GM21367 (cell line): ENCODE measurements around the gene CCDC7.
"Not testable (repeated sequence)": the region's sequence is repeated elsewhere in the genome, so short reads cannot be mapped to it uniquely, and the experiment has no call there.

Source experiments
- ATAC-seq: cut with Tn5 transposase; IDR thresholded peaks from one replicate; pipeline ENCODE4 v1.9.1; 2021; ENCODE audit not compliant: unreplicated experiment

Gene CCDC7

GRCh38 chr10:32687546-32687945 is 241.6 kb downstream of the CCDC7 start:
- no peak for ATAC-seq

DNA sequence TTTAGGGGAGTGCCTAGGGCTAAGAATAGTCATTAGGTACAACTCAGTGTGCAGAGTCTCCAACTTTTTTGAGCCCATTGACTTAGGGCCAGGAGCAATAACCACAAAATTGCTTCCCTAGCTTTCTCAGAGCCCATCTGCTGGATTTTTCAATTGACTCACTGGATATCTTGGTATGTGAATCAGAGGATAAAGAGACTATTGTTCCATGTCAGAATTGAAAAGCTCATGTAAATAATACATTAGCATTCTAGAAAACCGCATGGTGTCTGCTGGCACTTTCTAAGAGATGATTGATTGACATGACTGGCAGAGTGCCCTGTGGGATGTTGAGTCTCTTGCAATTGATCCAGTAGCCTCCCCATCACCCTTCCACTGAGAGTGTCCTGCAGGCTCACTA is 246.2 kb downstream of the CCDC7 start:
- ATAC-seq: no peak

DNA sequence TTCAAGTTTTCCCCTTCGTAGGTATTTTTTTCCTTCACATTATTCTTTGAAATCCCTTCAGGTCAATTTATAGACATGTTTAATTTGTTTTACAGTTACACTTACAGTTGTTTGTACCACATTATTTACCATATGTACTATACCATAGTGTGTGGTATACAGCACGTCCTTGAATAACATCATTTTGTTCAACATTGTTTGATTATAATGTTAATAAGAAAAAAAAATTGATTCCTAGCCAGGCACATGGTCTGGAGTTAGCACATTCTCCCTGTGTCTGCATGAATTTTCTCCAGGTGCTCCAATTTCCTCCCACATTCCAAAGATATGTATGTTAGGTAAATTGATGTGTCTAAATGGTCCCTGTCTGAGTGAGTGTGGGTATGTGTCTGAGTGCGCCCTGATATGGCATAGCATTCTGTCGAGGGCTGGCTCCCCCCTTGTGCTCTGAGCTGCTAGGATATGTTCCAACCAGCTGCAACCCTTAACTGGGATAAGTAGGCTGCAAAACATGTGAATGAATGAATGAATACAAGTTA is 247.6 kb downstream of the CCDC7 start:
- no peak for ATAC-seq

GRCh38 chr10:32699683-32700082 is 253.7 kb downstream of the CCDC7 start:
- ATAC-seq: not testable (repeated sequence)

DNA sequence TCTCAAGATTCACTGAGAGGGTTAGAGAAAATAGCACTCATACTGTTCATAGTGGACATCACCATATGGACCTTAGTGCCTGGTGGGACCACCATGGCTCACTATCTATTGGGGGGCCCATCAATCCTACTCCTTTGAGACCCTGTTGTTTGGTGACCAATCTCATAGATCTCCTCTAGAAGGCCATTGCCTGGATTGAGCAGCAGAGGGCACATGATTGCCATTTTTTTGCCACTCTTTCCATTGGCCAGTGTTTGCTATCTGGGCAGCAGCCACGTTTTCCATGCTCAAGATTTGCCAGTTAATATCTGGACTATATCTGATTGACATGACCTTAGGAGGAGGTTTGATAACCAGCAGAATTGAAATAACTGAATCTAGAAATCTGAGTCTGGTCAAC is 267.6 kb downstream of the CCDC7 start:
- no peak for ATAC-seq

DNA sequence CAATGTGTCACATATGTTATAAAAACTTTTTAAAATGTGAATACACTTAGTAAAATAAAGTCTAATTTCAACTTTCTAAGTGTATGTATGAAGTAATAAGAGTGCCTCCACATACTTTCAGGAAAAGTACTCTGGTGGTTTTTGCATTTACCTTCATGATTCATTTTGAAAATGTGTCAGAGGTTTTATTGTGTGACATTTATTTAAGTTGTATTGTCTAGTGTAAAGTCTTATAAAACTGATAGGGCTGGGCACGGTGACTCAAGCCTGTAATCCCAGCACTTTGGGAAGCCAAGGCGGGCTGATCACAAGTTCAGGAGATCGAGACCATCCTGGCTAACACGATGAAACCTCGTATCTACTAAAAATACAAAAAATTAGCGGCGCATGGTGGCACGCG is 285.6 kb downstream of the CCDC7 start:
- no peak for ATAC-seq

- ATAC-seq: no peak
Observed at GRCh38 chr10:32738958-32739357, 293.0 kb downstream of the CCDC7 start.

DNA sequence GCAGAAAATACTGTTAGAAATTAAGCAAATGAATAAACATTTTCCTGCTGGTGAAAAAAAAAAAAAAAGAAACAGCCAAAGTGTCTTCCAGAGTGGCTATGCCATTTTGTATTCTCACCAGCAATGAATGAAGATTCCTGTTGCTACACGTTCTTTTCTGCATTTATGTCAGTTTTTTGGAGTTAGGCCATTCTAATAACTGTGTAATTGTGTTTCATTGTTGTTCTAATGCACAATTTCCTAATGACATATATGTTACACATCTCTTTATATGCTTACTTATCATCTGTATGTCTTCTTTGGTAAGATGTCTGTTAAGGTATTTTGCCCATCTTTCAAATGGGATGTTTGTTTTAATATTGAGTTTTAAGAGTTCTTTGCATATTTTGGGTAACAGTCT is 298.4 kb downstream of the CCDC7 start:
- no peak for ATAC-seq

DNA sequence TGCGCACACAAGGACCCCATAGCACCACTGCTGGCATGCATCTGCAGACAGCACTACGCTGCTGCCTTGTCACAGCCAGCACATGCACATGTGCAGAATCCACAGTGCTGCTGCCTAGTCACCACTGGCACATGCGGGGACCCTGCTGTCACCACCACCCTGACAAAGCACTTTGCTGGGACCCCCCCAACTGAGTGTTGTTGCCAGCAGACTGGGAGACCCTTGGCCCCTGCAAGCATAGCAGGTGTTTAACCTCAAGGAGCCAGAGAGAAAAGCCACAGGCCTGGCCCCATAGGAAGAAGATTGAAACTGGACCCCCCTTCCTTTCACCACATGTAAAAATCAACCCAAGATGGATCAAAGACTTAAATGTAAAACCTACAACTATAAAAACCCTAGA is 300.9 kb downstream of the CCDC7 start:
- ATAC-seq: no peak

DNA sequence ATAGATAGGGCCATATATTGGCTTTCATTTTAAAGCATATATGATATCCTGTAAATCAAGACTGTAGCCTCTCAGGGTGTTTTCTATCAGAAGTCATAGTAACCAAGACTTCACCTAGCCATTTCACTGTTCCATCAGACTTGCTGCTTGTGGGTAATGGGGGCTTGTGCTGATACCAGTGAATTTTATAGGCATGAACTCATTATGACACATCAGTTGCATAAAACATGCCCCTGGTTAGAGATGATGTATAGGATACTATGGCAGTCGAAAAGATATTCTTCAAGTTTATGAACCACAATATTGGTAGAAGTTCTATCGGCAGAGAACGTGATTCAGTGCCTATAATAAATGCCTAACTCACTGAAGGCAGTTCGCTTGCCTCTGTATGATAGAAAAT is 305.6 kb downstream of the CCDC7 start:
- no peak for ATAC-seq

- not testable (repeated sequence) for ATAC-seq
Observed at GRCh38 chr10:32754900-32755299, 309.0 kb downstream of the CCDC7 start.

- ATAC-seq: no peak
Observed at GRCh38 chr10:32771217-32771616, 325.3 kb downstream of the CCDC7 start.

GRCh38 chr10:32773105-32773504 is 327.2 kb downstream of the CCDC7 start:
- ATAC-seq: no peak

DNA sequence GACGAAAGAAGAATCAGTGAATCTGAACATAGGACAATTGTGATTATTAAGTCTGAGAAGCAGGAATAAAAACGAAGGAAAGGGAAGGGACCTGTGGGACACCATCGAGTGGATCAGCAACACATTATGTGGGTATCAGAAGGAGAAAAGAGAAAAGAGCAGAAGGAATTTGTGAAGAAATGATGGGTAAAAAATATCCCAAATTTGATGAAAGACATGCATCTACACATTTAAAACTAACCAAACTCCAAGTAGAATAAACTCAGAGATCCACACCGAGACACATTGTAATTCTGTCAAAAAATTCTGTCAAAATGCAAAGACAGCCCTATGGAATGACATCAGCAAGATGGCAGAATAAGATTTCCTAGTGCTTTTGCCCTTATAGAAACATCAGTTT is 341.0 kb downstream of the CCDC7 start:
- ATAC-seq: no peak

- ATAC-seq: no peak
Observed at GRCh38 chr10:32787690-32788284, 341.8 kb downstream of the CCDC7 start.

DNA sequence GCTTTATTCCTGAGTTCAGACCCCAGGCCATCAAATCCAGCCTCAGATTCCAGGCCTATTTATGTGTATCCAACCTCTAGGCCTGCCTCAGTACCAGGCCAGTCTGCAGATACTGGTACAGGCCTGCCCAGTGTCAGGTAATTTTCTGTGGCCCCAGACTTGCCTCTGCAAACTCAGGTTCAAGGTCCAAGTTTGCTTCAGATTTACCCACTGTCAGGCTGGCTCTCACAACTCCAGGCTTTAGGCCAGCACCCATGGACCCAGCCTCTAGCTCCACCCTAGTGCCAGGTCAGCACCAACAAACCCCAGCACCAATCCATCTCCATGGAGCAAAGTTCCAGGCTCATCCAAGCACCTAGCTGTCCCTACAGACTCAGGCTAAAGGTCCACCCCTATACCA is 342.4 kb downstream of the CCDC7 start:
- no peak for ATAC-seq

DNA sequence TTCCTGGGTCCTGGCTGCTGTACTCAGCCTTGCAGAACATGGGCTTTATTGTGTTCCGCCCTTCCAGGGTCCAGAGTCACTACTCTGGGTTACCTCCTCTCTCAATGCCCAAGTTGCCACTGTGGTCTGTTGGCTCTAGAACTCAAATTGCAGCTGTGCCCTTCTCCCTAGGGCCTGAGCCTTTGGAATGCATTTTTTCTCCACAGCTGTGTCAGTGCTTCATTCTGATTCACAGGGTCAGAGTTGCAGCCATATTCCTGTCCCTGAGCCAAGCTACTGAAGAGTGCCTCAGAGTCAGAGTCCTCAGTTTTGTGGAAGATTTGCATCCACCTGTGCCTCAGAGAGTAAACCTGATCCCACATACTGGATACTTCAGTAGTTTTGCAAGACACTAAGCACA is 344.5 kb downstream of the CCDC7 start:
- ATAC-seq: no peak

DNA sequence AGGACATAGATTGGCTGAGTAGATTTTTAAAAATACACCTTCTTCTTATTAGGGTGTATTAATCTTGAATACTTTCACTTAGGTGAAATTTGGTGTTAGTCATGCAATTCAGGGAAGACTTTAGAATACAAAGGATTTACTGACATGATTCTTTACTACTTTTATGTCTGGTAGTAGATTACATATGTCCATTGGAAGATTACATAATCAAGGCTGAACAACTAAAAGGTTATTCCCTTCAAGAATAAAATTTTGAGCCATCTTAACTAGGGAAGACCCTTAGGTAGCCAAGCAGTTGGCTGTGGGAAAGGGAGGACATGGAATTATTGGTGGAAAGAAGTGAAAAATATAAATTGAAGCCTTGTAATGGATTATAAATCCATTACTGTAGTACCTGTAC is 347.1 kb downstream of the CCDC7 start:
- ATAC-seq: no peak

DNA sequence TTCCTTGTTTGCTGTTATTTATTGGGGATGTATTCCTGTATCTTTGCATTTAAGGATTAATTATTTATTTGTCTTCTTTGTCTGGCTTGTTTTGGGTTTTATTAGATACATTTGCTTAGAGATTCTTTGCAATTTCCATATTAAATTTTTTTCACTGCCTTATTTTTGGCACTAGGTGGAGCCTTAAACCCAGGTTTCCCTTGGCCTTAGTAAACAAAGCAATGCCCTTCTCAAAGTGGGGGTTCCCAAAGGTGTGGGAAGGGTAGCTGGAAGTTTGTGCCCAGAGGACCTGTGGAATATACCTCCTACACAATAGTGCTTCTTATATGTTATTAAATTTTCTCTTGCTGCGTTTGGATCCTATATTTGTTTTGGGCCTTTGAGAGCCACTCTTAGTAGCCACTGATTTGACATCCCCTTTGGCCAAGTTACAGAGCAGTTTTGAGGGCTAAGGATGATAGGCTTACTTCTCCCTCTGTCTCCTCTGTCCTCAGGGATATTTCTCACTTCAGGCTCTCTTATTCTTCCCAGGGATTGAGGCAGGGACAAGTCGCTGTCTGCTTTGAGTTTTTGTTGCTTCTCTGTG is 349.8 kb downstream of the CCDC7 start:
- ATAC-seq: no peak

GRCh38 chr10:32797393-32797792 is 351.5 kb downstream of the CCDC7 start:
- ATAC-seq: not testable (repeated sequence)

GRCh38 chr10:32846974-32847373 is 401.0 kb downstream of the CCDC7 start:
- no peak for ATAC-seq

- no peak for ATAC-seq
Observed at GRCh38 chr10:32851301-32851700, 405.4 kb downstream of the CCDC7 start.

DNA sequence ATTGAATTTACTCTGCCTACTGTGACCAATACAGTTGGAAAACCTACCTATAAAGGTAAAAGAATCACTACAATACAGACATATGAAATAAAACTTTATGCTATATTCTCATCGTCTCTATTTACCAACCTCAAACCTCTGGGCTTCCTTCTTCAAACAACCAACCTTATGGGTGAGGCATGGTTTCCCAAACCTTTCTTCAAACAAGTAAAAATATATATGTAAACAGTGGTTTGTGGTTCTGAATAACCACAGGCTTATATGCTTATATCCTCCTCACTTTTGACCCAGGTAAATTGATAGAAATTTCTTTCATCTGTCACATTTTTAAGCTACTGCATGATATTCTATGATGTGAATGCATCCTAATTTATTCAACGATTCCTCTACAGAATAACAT is 408.5 kb downstream of the CCDC7 start:
- no peak for ATAC-seq
